ENCODE results near the gene ODAD2.
"Not testable (repeated sequence)": the region's sequence is repeated elsewhere in the genome, so short reads cannot be mapped to it uniquely, and the experiment has no call there.

ODAD2 gene

DNA sequence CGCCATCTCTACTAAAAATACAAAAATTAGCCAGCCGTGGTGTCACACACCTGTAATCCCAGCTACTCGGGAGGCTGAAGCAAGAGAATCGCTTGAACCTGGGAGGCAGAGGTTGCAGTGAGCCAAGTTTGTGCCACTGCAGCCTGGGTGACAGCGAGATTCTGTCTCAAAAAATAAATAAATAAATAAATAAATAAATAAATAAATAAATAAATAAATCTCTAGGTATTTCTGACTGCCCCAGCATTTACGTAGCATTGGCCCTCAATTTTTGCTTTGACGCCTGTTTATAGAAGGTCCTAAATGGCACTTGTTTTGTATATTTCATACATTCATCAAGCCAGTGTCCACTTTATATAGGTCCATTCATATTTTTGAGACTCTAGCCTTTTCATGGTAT, 28.9 kb downstream of the ODAD2 start:
- H3K27ac ChIP-seq (ENCODE audit: insufficient read depth, low read length, poor library complexity, severe bottlenecking); H3K27me3 ChIP-seq (replicated peaks; ENCODE audit: control insufficient read depth, insufficient read depth, low read length, poor library complexity, severe bottlenecking); H3K9me3 ChIP-seq (ENCODE audit: control insufficient read depth, low read length); H3K36me3 ChIP-seq (ENCODE audit: control insufficient read depth, insufficient read depth, low read length); DNase-seq; H3K4me3 ChIP-seq (ENCODE audit: insufficient read depth, low read depth, low read length, poor library complexity, severe bottlenecking); H3K4me1 ChIP-seq (ENCODE audit: control insufficient read depth, insufficient read depth, low read length, poor library complexity, severe bottlenecking): not testable (repeated sequence)

DNA sequence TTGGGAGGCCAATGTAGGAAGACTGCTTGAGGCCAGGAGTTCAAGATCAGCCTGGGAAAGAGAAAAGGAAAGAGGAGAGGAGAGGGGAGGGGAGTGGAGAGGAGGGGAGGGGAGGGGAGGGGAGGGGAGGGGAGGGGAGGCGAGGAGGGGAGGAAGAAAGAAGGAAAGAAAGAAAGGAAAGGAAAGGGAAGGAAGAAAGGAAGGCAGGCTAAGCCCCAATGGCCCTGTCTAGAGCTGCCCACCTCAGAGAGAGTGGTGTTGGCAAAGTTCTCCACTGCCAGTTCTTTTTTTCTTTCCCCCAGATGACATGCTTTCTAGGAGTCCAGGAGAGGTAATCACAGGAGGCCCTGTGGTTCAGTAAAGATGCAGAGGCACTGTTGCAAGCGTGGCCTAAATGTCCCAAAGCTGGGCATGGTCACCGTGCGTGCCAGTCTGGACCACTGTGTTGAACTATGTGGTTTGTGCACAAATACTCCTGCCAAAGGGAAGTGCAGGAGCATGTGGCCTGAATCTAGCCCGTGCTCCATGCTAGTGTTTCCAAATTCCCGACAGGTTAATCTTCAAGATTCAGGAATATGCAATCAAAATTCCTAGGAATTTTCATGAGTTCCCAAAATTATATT, 39.7 kb downstream of the ODAD2 start:
- H3K36me3 ChIP-seq (ENCODE audit: control insufficient read depth, insufficient read depth, low read length), result no peaks in the 10 kb centered on the region
- no peak overlapping the region for H3K27ac ChIP-seq (ENCODE audit: insufficient read depth, low read length, poor library complexity, severe bottlenecking)
- H3K9me3 ChIP-seq (ENCODE audit: control insufficient read depth, low read length), result no peaks in the 10 kb centered on the region
- no peaks in the 10 kb centered on the region for H3K27me3 ChIP-seq (replicated peaks; ENCODE audit: control insufficient read depth, insufficient read depth, low read length, poor library complexity, severe bottlenecking)
- DNase-seq, result no peak
- no peak overlapping the region for H3K4me3 ChIP-seq (ENCODE audit: insufficient read depth, low read depth, low read length, poor library complexity, severe bottlenecking)
- no peaks in the 10 kb centered on the region for H3K4me1 ChIP-seq (ENCODE audit: control insufficient read depth, insufficient read depth, low read length, poor library complexity, severe bottlenecking)

DNA sequence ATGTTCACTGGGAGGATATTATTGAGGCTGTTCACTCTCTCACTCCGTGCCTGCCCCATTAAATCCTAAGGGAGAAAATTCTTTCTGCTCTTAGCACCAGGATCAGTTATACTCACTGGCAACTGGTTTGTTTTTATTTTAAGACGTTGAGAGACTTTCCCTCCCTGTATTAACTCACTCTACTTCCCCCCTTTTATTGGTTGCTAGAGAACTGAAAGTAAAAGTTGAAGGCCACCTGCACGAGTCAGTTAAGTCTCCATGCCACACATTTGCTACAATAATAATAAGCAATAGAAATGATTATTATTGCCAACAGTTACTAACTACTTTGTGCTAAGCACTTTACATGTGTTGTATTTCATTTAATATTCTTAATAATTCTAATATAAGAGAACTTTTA, 40.5 kb downstream of the ODAD2 start:
- H3K9me3 ChIP-seq (ENCODE audit: control insufficient read depth, low read length); H3K4me1 ChIP-seq (ENCODE audit: control insufficient read depth, insufficient read depth, low read length, poor library complexity, severe bottlenecking); H3K27ac ChIP-seq (ENCODE audit: insufficient read depth, low read length, poor library complexity, severe bottlenecking); H3K36me3 ChIP-seq (ENCODE audit: control insufficient read depth, insufficient read depth, low read length); H3K4me3 ChIP-seq (ENCODE audit: insufficient read depth, low read depth, low read length, poor library complexity, severe bottlenecking); DNase-seq; H3K27me3 ChIP-seq (replicated peaks; ENCODE audit: control insufficient read depth, insufficient read depth, low read length, poor library complexity, severe bottlenecking): not testable (repeated sequence)

DNA sequence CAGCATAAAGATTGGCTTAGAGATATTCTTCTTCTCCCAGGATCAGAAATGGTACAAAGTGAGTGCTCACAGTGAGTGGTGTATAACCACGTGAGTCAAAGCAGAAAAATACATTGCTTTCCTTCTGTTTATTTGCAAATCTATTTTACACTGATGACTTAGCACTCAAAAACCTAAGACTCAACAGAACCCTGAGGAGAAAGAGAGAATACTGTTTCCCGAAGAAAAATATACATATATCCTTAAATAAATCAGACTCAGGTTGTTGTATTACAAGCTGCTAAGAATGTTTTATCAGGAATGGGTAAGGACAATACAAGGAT, 48.7 kb downstream of the ODAD2 start:
- no peak overlapping the region for H3K4me3 ChIP-seq (ENCODE audit: insufficient read depth, low read depth, low read length, poor library complexity, severe bottlenecking)

DNA sequence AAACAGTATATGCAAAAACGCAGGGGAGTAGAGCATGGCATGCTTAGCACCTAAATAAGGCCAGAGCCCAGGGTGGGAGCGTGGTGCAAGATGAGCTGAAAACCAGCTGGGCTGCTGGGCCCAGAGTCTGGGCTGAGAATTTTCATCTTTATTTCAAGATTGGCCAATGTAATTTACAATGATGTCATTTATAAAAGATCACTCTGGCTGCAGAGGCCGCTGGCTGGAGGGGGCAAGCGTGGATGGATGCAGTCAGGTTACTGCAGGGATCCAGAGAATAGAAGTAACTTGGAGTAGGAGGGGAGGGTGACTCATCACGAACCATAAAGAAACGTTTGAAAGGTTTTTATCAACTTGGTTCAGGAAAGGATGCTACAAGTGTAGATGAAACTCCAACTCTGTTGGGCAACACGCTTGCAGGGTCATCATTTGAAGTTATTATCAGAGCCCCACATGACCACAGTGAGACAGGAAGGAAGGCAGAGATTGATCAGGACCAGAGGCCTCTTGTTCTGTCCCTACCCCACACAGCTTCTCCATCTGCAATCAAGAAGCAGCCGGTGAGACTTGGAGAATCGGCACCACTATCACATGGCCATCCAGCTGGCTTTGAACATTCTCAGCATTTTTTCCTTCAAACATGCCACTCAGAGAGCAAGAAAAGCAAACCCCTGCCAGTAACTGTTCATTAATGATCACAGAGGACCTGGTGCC, 49.2 kb downstream of the ODAD2 start:
- Histone ChIP-seq H3K27ac (ENCODE audit: insufficient read depth, low read length, poor library complexity, severe bottlenecking) (no peak overlapping the region), H3K9me3 (ENCODE audit: control insufficient read depth, low read length) (no peaks in the 10 kb centered on the region), H3K4me1 (ENCODE audit: control insufficient read depth, insufficient read depth, low read length, poor library complexity, severe bottlenecking) (peaks cover 3% of the 10 kb centered on the region), H3K4me3 (ENCODE audit: insufficient read depth, low read depth, low read length, poor library complexity, severe bottlenecking) (no peak overlapping the region), H3K27me3 (replicated peaks; ENCODE audit: control insufficient read depth, insufficient read depth, low read length, poor library complexity, severe bottlenecking) (no peaks in the 10 kb centered on the region), H3K36me3 (ENCODE audit: control insufficient read depth, insufficient read depth, low read length) (no peaks in the 10 kb centered on the region)
- DNase-seq, result no peak

More for the DNA sequence above, 48.7 kb downstream of the ODAD2 start:
- Histone ChIP-seq H3K36me3 (ENCODE audit: control insufficient read depth, insufficient read depth, low read length) (no peaks in the 10 kb centered on the region), H3K27ac (ENCODE audit: insufficient read depth, low read length, poor library complexity, severe bottlenecking) (no peak overlapping the region), H3K4me1 (ENCODE audit: control insufficient read depth, insufficient read depth, low read length, poor library complexity, severe bottlenecking) (peaks cover 3% of the 10 kb centered on the region), H3K27me3 (replicated peaks; ENCODE audit: control insufficient read depth, insufficient read depth, low read length, poor library complexity, severe bottlenecking) (no peaks in the 10 kb centered on the region), H3K9me3 (ENCODE audit: control insufficient read depth, low read length) (no peaks in the 10 kb centered on the region)
- DNase-seq, result no peak

DNA sequence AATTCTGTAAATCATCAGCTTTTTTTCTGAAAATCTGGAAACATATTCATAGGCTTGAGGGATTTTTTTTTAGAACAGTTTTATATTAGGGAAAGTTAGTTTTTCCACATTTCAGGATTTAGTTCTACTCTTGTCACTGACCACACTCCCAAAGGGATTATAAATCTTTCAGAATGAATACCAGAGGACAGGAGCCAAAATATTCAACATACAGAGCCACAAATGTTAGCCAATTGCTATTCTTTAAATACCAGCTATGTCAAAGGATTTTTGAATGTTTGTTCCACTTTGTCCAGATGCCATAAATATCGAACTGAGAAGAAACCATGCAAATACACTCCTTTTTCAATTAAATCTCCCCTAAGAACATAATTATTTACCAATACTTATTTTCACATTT, 50.7 kb downstream of the ODAD2 start:
- no peak overlapping the region for H3K4me3 ChIP-seq (ENCODE audit: insufficient read depth, low read depth, low read length, poor library complexity, severe bottlenecking)
- H3K36me3 ChIP-seq (ENCODE audit: control insufficient read depth, insufficient read depth, low read length), result no peaks in the 10 kb centered on the region
- H3K27me3 ChIP-seq (replicated peaks; ENCODE audit: control insufficient read depth, insufficient read depth, low read length, poor library complexity, severe bottlenecking), result no peaks in the 10 kb centered on the region
- no peaks in the 10 kb centered on the region for H3K9me3 ChIP-seq (ENCODE audit: control insufficient read depth, low read length)
- H3K4me1 ChIP-seq (ENCODE audit: control insufficient read depth, insufficient read depth, low read length, poor library complexity, severe bottlenecking), result peaks cover 3% of the 10 kb centered on the region
- no peak overlapping the region for H3K27ac ChIP-seq (ENCODE audit: insufficient read depth, low read length, poor library complexity, severe bottlenecking)
- no peak for DNase-seq

DNA sequence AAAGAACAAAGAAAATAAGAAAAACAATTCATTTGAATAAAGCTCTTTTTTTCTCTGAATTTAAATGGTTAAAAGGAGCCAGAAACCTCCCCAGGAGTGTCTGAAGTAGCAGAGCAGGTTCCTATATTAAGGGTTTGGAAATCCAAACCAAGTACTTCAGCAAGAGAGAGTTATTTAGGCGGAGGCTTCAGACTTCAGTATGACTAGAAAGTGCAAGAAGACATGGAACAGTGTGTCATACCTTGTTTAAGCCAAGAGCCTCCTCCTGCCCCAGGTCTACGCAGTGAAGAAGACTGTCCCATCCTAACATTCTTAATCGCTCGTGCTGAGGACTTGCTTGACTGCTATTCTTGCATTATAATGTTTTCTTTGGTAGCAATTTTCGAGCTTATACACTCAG, 51.3 kb downstream of the ODAD2 start:
- Histone ChIP-seq H3K36me3 (ENCODE audit: control insufficient read depth, insufficient read depth, low read length) (no peaks in the 10 kb centered on the region), H3K4me3 (ENCODE audit: insufficient read depth, low read depth, low read length, poor library complexity, severe bottlenecking) (no peak overlapping the region), H3K9me3 (ENCODE audit: control insufficient read depth, low read length) (no peaks in the 10 kb centered on the region), H3K27me3 (replicated peaks; ENCODE audit: control insufficient read depth, insufficient read depth, low read length, poor library complexity, severe bottlenecking) (no peaks in the 10 kb centered on the region), H3K27ac (ENCODE audit: insufficient read depth, low read length, poor library complexity, severe bottlenecking) (no peak overlapping the region), H3K4me1 (ENCODE audit: control insufficient read depth, insufficient read depth, low read length, poor library complexity, severe bottlenecking) (peaks cover 3% of the 10 kb centered on the region)
- no peak for DNase-seq

DNA sequence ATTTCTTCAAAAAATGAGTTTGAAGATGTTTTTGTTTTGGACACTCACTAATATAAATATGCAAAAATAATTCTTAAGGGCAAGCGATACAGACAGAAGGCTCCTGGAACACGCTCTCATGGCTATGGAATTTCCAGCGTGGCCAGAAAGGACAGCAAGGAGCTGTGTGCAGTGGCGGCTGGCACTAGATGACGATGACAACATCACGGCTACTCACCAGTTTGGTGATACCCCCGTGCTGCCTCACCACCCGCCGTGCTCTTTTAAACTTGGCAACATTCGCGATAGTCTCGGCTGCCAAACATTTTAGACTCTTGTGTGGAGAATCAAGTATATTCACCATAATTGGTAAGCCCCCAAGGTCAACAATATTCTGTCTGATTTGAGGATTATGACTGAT, 54.9 kb downstream of the ODAD2 start:
- DNase-seq, result no peak
- H3K27me3 ChIP-seq (replicated peaks; ENCODE audit: control insufficient read depth, insufficient read depth, low read length, poor library complexity, severe bottlenecking), result no peaks in the 10 kb centered on the region
- no peak overlapping the region for H3K27ac ChIP-seq (ENCODE audit: insufficient read depth, low read length, poor library complexity, severe bottlenecking)
- no peak overlapping the region for H3K4me3 ChIP-seq (ENCODE audit: insufficient read depth, low read depth, low read length, poor library complexity, severe bottlenecking)
- H3K4me1 ChIP-seq (ENCODE audit: control insufficient read depth, insufficient read depth, low read length, poor library complexity, severe bottlenecking), result no peaks in the 10 kb centered on the region
- H3K36me3 ChIP-seq (ENCODE audit: control insufficient read depth, insufficient read depth, low read length), result no peaks in the 10 kb centered on the region
- no peaks in the 10 kb centered on the region for H3K9me3 ChIP-seq (ENCODE audit: control insufficient read depth, low read length)

DNA sequence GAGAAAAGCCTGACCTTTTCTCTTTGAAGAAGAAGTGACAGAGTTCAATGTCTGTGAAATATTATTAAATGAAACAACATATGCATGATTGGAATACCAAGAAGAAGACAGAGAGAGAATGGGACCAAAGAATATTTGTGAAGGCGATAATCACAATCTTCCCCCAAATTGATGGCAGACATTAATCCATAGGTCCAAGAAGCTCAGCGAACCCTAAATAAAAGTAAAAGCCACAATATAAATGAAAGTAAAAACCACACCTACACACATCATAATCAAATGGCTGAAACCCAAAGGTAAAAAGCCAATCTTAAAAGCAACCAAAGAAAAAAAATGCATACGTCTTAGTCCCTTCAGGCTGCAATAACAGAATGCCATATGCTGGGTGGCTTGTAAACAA, 84.0 kb downstream of the ODAD2 start:
- Histone ChIP-seq H3K27ac (ENCODE audit: insufficient read depth, low read length, poor library complexity, severe bottlenecking) (no peak overlapping the region), H3K27me3 (replicated peaks; ENCODE audit: control insufficient read depth, insufficient read depth, low read length, poor library complexity, severe bottlenecking) (no peaks in the 10 kb centered on the region), H3K9me3 (ENCODE audit: control insufficient read depth, low read length) (no peaks in the 10 kb centered on the region), H3K4me3 (ENCODE audit: insufficient read depth, low read depth, low read length, poor library complexity, severe bottlenecking) (no peak overlapping the region), H3K4me1 (ENCODE audit: control insufficient read depth, insufficient read depth, low read length, poor library complexity, severe bottlenecking) (no peaks in the 10 kb centered on the region), H3K36me3 (ENCODE audit: control insufficient read depth, insufficient read depth, low read length) (no peaks in the 10 kb centered on the region)
- no peak for DNase-seq

DNA sequence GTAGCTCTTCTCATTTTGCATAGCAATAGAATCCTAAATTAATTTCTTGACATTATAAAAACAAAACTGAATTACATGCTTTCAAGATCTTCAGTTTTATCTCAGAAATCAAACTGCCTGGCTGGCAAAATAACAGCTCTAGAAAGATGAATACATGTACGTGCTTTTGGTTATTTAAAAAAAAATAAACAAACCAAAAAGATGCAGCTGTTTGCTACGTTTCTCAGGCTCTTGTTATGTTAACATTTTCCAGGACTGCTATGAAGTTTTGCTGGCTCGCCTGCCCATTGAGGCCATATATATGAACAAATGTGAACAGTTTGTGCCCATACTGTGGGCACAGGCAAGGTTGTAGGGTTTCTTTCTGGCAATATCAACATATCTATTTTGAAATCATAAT, 86.6 kb downstream of the ODAD2 start:
- H3K9me3 ChIP-seq (ENCODE audit: control insufficient read depth, low read length), result no peaks in the 10 kb centered on the region
- no peaks in the 10 kb centered on the region for H3K36me3 ChIP-seq (ENCODE audit: control insufficient read depth, insufficient read depth, low read length)
- no peak for DNase-seq
- no peak overlapping the region for H3K4me3 ChIP-seq (ENCODE audit: insufficient read depth, low read depth, low read length, poor library complexity, severe bottlenecking)
- H3K4me1 ChIP-seq (ENCODE audit: control insufficient read depth, insufficient read depth, low read length, poor library complexity, severe bottlenecking), result no peaks in the 10 kb centered on the region
- H3K27ac ChIP-seq (ENCODE audit: insufficient read depth, low read length, poor library complexity, severe bottlenecking), result no peak overlapping the region
- H3K27me3 ChIP-seq (replicated peaks; ENCODE audit: control insufficient read depth, insufficient read depth, low read length, poor library complexity, severe bottlenecking), result no peaks in the 10 kb centered on the region

All from effector memory CD4-positive, alpha-beta T cell (primary cell).